Left lung (tissue), 10 donors: ENCODE measurements around the gene DLK2. TPM values are rescaled to one million over a fixed set of nuclear protein-coding genes. Genes with fewer than 3 reads are reported as not detected.

ENCODE experiments used
- ATAC-seq: fragments of 200-7000 bp; cut with Tn5 transposase; one replicate; pipeline ENCODE4 v1.9.1; 2020; ENCODE audit warnings: moderate library complexity
- DNase-seq, 4 donors: peaks; one replicate each; pipeline ENCODE4 v3.0.0-alpha.2; 2013 to 2020
- H3K27ac ChIP-seq, 2 donors: fragments of 200-600 bp; sonication (generic) in 1 of 2; one replicate each; pipeline versions ENCODE4 v1.5.0 to v1.8.0; 2020 to 2021
- H3K27me3 ChIP-seq, 2 donors: fragments of 200-600 bp; sonication (generic) in 1 of 2; one replicate each; pipeline versions ENCODE4 v1.5.0 to v1.8.0; 2020 to 2021
- H3K36me3 ChIP-seq, 2 donors: fragments of 200-600 bp; sonication (generic) in 1 of 2; one replicate each; pipeline versions ENCODE4 v1.5.0 to v1.8.0; 2020 to 2021
- H3K4me1 ChIP-seq, 2 donors: fragments of 200-600 bp; one replicate each; pipeline ENCODE4 v1.8.0; 2021
- H3K4me3 ChIP-seq, 2 donors: fragments of 200-600 bp; sonication (generic) in 1 of 2; one replicate each; pipeline versions ENCODE4 v1.5.0 to v1.8.0; 2020 to 2021; ENCODE audit warnings: mild to moderate bottlenecking in 1 of 2
- H3K9me3 ChIP-seq, 2 donors: fragments of 200-600 bp; sonication (generic) in 1 of 2; one replicate each; pipeline versions ENCODE4 v1.5.0 to v1.8.0; 2020 to 2021
- CTCF ChIP-seq, 2 donors: fragments of 200-600 bp; sonication (generic) in 1 of 2; IDR thresholded peaks; one replicate each; pipeline versions ENCODE4 v1.5.0 to v1.8.0; 2021; ENCODE audit warnings: antibody characterized with exemption in 2 of 2
- intact Hi-C, 2 donors: fragments of 100-400 bp; cut with DNase I; formaldehyde crosslinking; loops; one replicate each; pipeline versions ENCODE4 v1.11.2 to v1.14.2; 2022
- polyA plus RNA-seq, 6 donors: library from polyadenylated mRNA; unstranded; fragments of 120-200 nt; gene quantifications; one replicate each; pipeline ENCODE4 v1.2.1, GENCODE V29; 2013; ENCODE audit not compliant: insufficient read length in 6 of 6
- total RNA-seq, 2 donors: library from RNA; stranded (reverse); fragmentation: NEBNext Ultra II Directional; extraction: Animal tissue kit (Norgen Biotek cat#: 25700); gene quantifications; one replicate each; pipeline ENCODE4 v1.2.1, GENCODE V29; 2021
- donor health status: DM: no; HTN: yes; CAD: no.
- donor health status: DM: no; HTN: no; CAD: no.

The DLK2 gene
- total and polyA plus RNA-seq, 8 donors: 0.93 to 2.6 (median 1.7) TPM

- intact Hi-C loops: no loop called here
- Histone ChIP-seq H3K4me3 (no peak overlapping the region), H3K4me1 (peaks cover 12 to 36% of the 10 kb centered on the region in 2 donors), H3K27me3 (no peaks in the 10 kb centered on the region), H3K36me3 (peaks cover 3 to 34% of the 10 kb centered on the region in 2 donors), H3K9me3 (no peaks in the 10 kb centered on the region), H3K27ac (no peak overlapping the region)
- no peak for TF ChIP-seq CTCF (IDR thresholded peaks at IDR 0.05)
- DNase-seq: no peak
- no peak for ATAC-seq
Observed at GRCh38 chr6:43495409-43495941, 40.1 kb upstream of the DLK2 start.

- Histone ChIP-seq H3K9me3 (no peaks in the 10 kb centered on the region), H3K4me1 (peaks cover 12 to 36% of the 10 kb centered on the region in 2 donors)
Observed at GRCh38 chr6:43494766-43495165, 39.4 kb upstream of the DLK2 start.

DNA sequence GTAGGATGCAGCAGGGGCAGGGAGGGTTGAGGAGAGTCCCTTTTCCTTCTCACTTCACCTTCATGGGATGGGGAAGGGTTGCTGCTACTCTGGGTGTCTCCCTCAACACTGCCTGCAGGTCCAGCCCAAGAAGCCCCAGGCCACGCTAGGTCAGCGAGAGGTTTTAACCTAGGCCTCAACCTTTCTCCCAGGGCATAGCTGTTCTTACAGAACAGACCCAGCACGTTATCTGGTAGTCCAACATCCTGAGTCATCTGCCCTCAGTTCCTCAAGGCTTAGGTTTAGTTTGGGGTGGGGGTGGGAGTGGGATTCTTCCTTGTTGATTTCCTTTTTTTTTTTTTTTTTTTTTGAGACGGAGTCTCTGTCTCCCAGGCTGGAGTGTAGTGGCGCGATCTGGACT, 39.0 kb upstream of the DLK2 start:
- peaks cover 12 to 36% of the 10 kb centered on the region in 2 donors for H3K4me1 ChIP-seq
- intact Hi-C loops: loop anchor here in 1 of 2 donors (5.0 kb wide), 1 partner anchor 37 kb away; the partner anchor contains the start of gene DLK2
- H3K4me3 ChIP-seq: no peak overlapping the region
- no peak overlapping the region for H3K27ac ChIP-seq
- no peaks in the 10 kb centered on the region for H3K27me3 ChIP-seq
- ATAC-seq (no peak), DNase-seq (no peak)
- no peak for TF ChIP-seq CTCF (IDR thresholded peaks at IDR 0.05)
- H3K36me3 ChIP-seq: peaks cover 0 to 27% of the 10 kb centered on the region in 2 donors
- no peaks in the 10 kb centered on the region for H3K9me3 ChIP-seq

More at GRCh38 chr6:43494766-43495165, 39.4 kb upstream of the DLK2 start:
- no peak for TF ChIP-seq CTCF (IDR thresholded peaks at IDR 0.05)
- DNase-seq (no peak), ATAC-seq (no peak)
- intact Hi-C loops: loop anchor here in 1 of 2 donors (5.0 kb wide), 1 partner anchor 37 kb away; the partner anchor contains the start of gene DLK2
- Histone ChIP-seq H3K4me3 (no peak overlapping the region), H3K27me3 (no peaks in the 10 kb centered on the region), H3K27ac (no peak overlapping the region), H3K36me3 (peaks cover 3 to 30% of the 10 kb centered on the region in 2 donors)

DNA sequence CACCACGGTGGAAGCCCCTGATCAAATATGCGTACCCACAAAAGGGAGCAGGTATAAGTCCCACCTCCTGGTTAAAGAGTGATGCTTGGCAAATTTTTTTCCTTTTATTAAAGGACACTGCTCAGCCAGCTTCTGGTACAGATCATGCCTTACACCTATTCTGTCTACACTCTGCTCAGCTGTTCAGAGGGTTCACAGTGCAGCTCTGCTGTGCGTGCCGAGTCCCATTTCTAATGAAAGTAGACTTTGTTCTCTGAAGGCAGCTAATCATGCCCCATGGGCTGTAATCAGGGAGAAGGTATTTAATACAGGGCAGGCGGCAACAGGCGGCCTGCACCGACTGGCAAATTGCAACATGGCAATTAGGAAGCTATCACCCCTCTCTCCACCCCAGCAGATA, 38.5 kb upstream of the DLK2 start:
- H3K27ac ChIP-seq: no peak overlapping the region
- H3K4me1 ChIP-seq: peaks cover 12 to 36% of the 10 kb centered on the region in 2 donors
- no peak overlapping the region for H3K4me3 ChIP-seq
- no peak for ATAC-seq
- H3K36me3 ChIP-seq: peaks cover 0 to 22% of the 10 kb centered on the region in 2 donors
- H3K9me3 ChIP-seq: no peaks in the 10 kb centered on the region
- no peak for TF ChIP-seq CTCF (IDR thresholded peaks at IDR 0.05)
- intact Hi-C loops: loop anchor here in 1 of 2 donors (5.0 kb wide), 1 partner anchor 37 kb away; the partner anchor contains the start of gene DLK2
- H3K27me3 ChIP-seq: no peaks in the 10 kb centered on the region
- DNase-seq: no peak

GRCh38 chr6:43493230-43493629, 37.9 kb upstream of the DLK2 start:
- H3K4me1 ChIP-seq: peaks cover 12 to 36% of the 10 kb centered on the region in 2 donors
- no peak overlapping the region for H3K27ac ChIP-seq
- ATAC-seq (no peak), DNase-seq (no peak)
- H3K4me3 ChIP-seq: no peak overlapping the region
- no peaks in the 10 kb centered on the region for H3K27me3 ChIP-seq
- no peak for TF ChIP-seq CTCF (IDR thresholded peaks at IDR 0.05)
- H3K36me3 ChIP-seq: peaks cover 0 to 16% of the 10 kb centered on the region in 2 donors
- no peaks in the 10 kb centered on the region for H3K9me3 ChIP-seq
- intact Hi-C loops: loop anchor here in 1 of 2 donors (5.0 kb wide), 1 partner anchor 36 kb away; the partner anchor contains the start of gene DLK2
